ENCODE data around the gene C3orf22. TPM values are rescaled to one million over a fixed set of nuclear protein-coding genes. Genes with fewer than 3 reads are reported as not detected.

The C3orf22 gene
- total and polyA plus RNA-seq, 5 experiments from 2014 or later, result not detected

GRCh38 chr3:126554560-126555525 lies 3.9 kb downstream of the C3orf22 start:
- H3K36me3 Mint-ChIP-seq, result no peaks in the 10 kb centered on the region
- no peak overlapping the region for H3K4me3 Mint-ChIP-seq
- H3K27ac Mint-ChIP-seq, result no peak overlapping the region
- H3K27me3 Mint-ChIP-seq, result peaks cover 0 to 10% (median 7%) of the 10 kb centered on the region in 5 donors
- no peaks in the 10 kb centered on the region for H3K4me1 Mint-ChIP-seq
- DNase-seq, result peak in 2 of 10 donors; percentile 12 to 42
- POLR2A ChIA-PET, result no interaction called here
- ATAC-seq, result no peak
- H3K9me3 Mint-ChIP-seq, result no peaks in the 10 kb centered on the region

DNA sequence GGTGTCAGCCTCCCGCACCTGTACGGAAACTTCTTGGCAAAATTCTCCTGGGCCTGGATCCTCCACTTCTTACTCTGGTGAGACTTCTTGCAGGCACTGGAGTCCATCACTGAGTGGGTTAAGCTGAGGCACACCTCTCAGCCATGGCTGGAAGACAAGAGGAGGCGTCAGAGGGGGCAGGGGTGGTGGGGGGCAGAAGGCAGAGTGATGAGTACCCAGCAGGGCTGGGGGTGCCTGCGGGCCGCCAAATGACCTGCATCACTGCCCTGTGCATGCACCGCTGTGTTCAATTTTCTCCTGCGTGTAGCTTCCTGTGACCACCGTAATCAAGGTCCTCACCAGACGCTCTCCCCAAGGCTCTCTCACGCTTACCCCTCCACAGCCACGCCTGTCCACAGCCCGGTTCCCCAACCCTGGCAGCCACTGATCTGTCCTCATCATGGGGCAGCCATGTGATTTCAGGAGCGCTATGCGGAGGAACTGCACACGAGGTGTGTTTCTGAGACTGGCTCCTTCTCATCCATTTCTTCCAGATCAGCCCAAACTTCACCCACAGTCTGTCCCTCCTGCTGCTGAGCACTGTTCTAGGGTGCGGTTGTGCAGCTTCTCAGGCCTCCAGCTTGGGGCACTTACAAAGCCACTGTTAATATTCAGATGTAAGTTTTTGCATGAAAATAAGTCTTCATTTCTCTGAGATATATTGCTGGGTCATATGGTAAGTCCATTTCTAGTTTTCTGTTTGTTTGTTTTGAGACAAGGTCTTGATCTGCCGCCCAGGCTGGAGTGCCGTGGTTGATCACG lies 5.2 kb downstream of the C3orf22 start:
- Mint-ChIP-seq H3K9me3 (no peaks in the 10 kb centered on the region), H3K27me3 (peaks cover 0 to 10% (median 7%) of the 10 kb centered on the region in 5 donors), H3K36me3 (no peaks in the 10 kb centered on the region), H3K27ac (no peak overlapping the region), H3K4me3 (no peak overlapping the region), H3K4me1 (no peaks in the 10 kb centered on the region)
- peak in 2 of 10 donors; percentile 10 to 21 for DNase-seq
- POLR2A ChIA-PET, result no interaction called here
- ATAC-seq, result no peak

- peak in 2 of 10 donors; percentile 13 to 50 for DNase-seq
- Mint-ChIP-seq H3K36me3 (no peaks in the 10 kb centered on the region), H3K4me1 (no peaks in the 10 kb centered on the region), H3K27me3 (peaks cover 0 to 10% (median 7%) of the 10 kb centered on the region in 5 donors), H3K9me3 (no peaks in the 10 kb centered on the region), H3K4me3 (no peak overlapping the region), H3K27ac (no peak overlapping the region)
- ATAC-seq, result no peak
- POLR2A ChIA-PET, result no interaction called here
Observed at GRCh38 chr3:126552688-126553283, 5.9 kb downstream of the C3orf22 start.

DNA sequence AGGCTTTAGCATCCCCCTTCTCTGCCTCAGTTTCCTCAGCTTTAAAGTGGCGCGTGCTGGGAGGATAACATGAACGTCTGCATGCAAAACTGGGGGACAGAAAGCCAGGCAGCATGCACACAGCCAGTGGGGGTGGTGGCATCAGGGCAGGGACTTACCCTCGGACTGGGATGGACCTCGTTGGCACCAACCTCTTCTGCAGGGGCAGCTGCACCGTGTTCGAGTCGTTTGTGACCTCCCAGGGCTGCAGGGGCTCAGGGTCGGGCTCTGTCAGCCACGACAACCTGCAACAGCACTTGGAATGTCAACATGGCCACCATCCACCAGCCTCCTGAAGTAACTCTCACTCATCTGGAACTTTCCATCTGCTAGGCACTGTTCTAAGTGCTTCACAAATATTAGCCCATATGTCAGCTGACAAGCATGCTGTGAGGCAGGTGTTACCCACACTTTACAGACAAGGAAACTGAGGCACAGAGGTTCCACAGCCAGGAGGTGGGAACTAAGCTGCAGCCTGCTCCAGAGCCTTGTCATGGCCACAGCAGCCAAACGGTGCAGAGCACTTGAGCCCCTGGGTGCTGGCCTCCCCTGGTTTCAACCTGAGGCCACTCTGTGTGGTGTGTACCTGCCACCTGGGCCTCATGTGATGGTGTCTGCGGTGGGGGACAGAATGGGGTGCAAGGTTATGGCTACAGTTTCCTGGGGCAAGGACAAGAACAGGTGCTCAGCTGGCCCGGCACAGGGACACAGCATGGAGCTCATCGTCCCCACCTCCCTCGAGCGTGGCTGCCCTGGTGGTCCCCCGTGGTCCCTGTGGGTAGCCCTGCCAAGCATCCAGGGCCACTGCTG lies 6.7 kb downstream of the C3orf22 start:
- ATAC-seq (no peak), DNase-seq (peak in 1 of 10 donors; percentile 59)
- Mint-ChIP-seq H3K4me3 (no peak overlapping the region), H3K4me1 (peaks cover 0 to 1% (median 0%) of the 10 kb centered on the region in 4 donors), H3K27ac (no peak overlapping the region), H3K27me3 (peaks cover 0 to 11% (median 7%) of the 10 kb centered on the region in 5 donors), H3K36me3 (no peaks in the 10 kb centered on the region), H3K9me3 (no peaks in the 10 kb centered on the region)
- POLR2A ChIA-PET, result no interaction called here

- Mint-ChIP-seq H3K4me3 (no peak overlapping the region), H3K36me3 (no peaks in the 10 kb centered on the region), H3K27me3 (peaks cover 0 to 15% (median 9%) of the 10 kb centered on the region in 5 donors), H3K27ac (no peak overlapping the region), H3K4me1 (peaks cover 0 to 1% (median 0%) of the 10 kb centered on the region in 4 donors), H3K9me3 (no peaks in the 10 kb centered on the region)
- POLR2A ChIA-PET, result no interaction called here
- no peak for ATAC-seq
- peak in 1 of 10 donors; percentile 57 for DNase-seq
Observed at GRCh38 chr3:126551121-126551838, 7.5 kb downstream of the C3orf22 start.

DNA sequence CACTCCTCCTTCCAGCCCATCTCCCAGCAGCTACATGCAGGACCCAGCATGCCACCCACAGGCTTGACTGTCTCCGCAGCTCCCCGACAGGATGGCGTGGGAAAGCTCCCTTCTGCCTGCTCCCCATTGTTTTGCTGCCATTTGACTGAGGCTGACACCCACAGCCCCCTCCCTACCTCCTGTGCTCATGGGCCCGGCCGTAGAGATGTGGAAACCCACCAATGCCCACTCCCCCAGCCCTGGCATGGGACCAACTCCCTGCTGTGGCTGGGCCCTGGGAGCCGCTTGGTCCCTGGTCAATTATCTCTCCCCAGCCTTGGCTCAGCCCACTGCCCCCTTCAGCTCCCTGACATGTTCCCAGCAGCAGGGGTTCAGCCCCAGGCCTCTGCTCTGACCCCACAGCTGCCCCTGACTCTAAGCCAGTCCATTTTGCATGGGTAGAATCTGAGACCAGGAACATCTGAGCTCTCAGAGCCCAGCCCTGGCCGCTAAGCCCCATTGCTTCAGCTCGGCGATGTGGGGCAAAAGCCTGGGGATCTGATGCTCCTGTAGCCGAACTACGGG lies 8.2 kb downstream of the C3orf22 start:
- POLR2A ChIA-PET, result no interaction called here
- H3K4me1 Mint-ChIP-seq, result peaks cover 0 to 1% (median 0%) of the 10 kb centered on the region in 4 donors
- no peaks in the 10 kb centered on the region for H3K36me3 Mint-ChIP-seq
- peaks cover 0 to 15% (median 9%) of the 10 kb centered on the region in 5 donors for H3K27me3 Mint-ChIP-seq
- H3K4me3 Mint-ChIP-seq, result no peak overlapping the region
- no peak overlapping the region for H3K27ac Mint-ChIP-seq
- peak in 1 of 10 donors; percentile 50 for DNase-seq
- no peaks in the 10 kb centered on the region for H3K9me3 Mint-ChIP-seq
- no peak for ATAC-seq

- peak in 2 of 10 donors; percentile 11 to 41 for DNase-seq
- no peak for ATAC-seq
- Mint-ChIP-seq H3K27ac (no peak overlapping the region), H3K4me3 (no peak overlapping the region), H3K27me3 (peaks cover 0 to 15% (median 9%) of the 10 kb centered on the region in 5 donors), H3K4me1 (peaks cover 0 to 1% (median 0%) of the 10 kb centered on the region in 4 donors), H3K36me3 (no peaks in the 10 kb centered on the region), H3K9me3 (no peaks in the 10 kb centered on the region)
- POLR2A ChIA-PET, result no interaction called here
Observed at GRCh38 chr3:126549861-126550487, 8.8 kb downstream of the C3orf22 start.

GRCh38 chr3:126548556-126549466 lies 9.9 kb downstream of the C3orf22 start:
- no peaks in the 10 kb centered on the region for H3K36me3 Mint-ChIP-seq
- peaks cover 0 to 1% (median 0%) of the 10 kb centered on the region in 4 donors for H3K4me1 Mint-ChIP-seq
- DNase-seq, result peak in 1 of 10 donors; percentile 54
- H3K27ac Mint-ChIP-seq, result no peak overlapping the region
- POLR2A ChIA-PET, result no interaction called here
- no peak overlapping the region for H3K4me3 Mint-ChIP-seq
- ATAC-seq, result no peak
- H3K9me3 Mint-ChIP-seq, result no peaks in the 10 kb centered on the region
- H3K27me3 Mint-ChIP-seq, result peaks cover 0 to 15% (median 9%) of the 10 kb centered on the region in 5 donors

- H3K4me1 Mint-ChIP-seq, result peaks cover 0 to 1% (median 0%) of the 10 kb centered on the region in 4 donors
- no peak overlapping the region for H3K4me3 Mint-ChIP-seq
- H3K27me3 Mint-ChIP-seq, result peaks cover 0 to 11% (median 6%) of the 10 kb centered on the region in 5 donors
- H3K9me3 Mint-ChIP-seq, result no peaks in the 10 kb centered on the region
- POLR2A ChIA-PET, result no interaction called here
- H3K36me3 Mint-ChIP-seq, result no peaks in the 10 kb centered on the region
- peak overlapping the region in 1 of 10 donors; percentile 1 for H3K27ac Mint-ChIP-seq
- ATAC-seq, result no peak
- DNase-seq, result no peak
Observed at GRCh38 chr3:126547721-126548120, 11.0 kb downstream of the C3orf22 start.

GRCh38 chr3:126546549-126547239 lies 12.0 kb downstream of the C3orf22 start:
- DNase-seq (peak in 2 of 10 donors; percentile 7 to 19), ATAC-seq (no peak)
- Mint-ChIP-seq H3K36me3 (no peaks in the 10 kb centered on the region), H3K27ac (no peak overlapping the region), H3K4me1 (peaks cover 0 to 1% (median 0%) of the 10 kb centered on the region in 4 donors), H3K4me3 (no peak overlapping the region), H3K27me3 (peaks cover 0 to 11% (median 6%) of the 10 kb centered on the region in 5 donors), H3K9me3 (peaks cover 0 to 1% (median 0%) of the 10 kb centered on the region in 9 donors)
- POLR2A ChIA-PET, result no interaction called here

All from naive thymus-derived CD8-positive, alpha-beta T cell (primary cell).